IMR-90 (cell line): ENCODE measurements around the gene CDH15.

Experiments used
- BHLHE40 ChIP-seq: fragments of 150-350 bp; IDR thresholded peaks from 2 replicates; pipeline ENCODE4 v1.6.1; 2016; ENCODE audit warnings: mild to moderate bottlenecking, low read depth, low read length
- CTCF ChIP-seq: conservative IDR thresholded peaks from 2 replicates; pipeline ENCODE4 v1.5.1; 2012; ENCODE audit warnings: mild to moderate bottlenecking, low read depth, low read length, improper control_type of control experiment
- ELK1 ChIP-seq: fragments of 150-350 bp; IDR thresholded peaks from 2 replicates; pipeline ENCODE4 v1.6.1; 2016; ENCODE audit warnings: low read depth, mild to moderate bottlenecking, low read length, moderate library complexity, borderline replicate concordance
- MAFK ChIP-seq: IDR thresholded peaks from 2 replicates; pipeline ENCODE4 v1.6.1; 2012; ENCODE audit warnings: low read depth, low read length, improper control_type of control experiment
- RAD21 ChIP-seq: IDR thresholded peaks from 2 replicates; pipeline ENCODE4 v1.6.1; 2012; ENCODE audit warnings: low read length, improper control_type of control experiment
- TF ChIP-seq, protein P1 (sequence below): fragments of 150-350 bp; IDR thresholded peaks from 2 replicates; pipeline ENCODE4 v1.6.1; 2017; ENCODE audit warnings: mild to moderate bottlenecking, antibody characterized with exemption, low read length, low read depth

- TF ChIP-seq BHLHE40 (no peak), CTCF (no peak), ELK1 (no peak), RAD21 (no peak), MAFK (no peak)
- TF ChIP-seq, protein P1, sequence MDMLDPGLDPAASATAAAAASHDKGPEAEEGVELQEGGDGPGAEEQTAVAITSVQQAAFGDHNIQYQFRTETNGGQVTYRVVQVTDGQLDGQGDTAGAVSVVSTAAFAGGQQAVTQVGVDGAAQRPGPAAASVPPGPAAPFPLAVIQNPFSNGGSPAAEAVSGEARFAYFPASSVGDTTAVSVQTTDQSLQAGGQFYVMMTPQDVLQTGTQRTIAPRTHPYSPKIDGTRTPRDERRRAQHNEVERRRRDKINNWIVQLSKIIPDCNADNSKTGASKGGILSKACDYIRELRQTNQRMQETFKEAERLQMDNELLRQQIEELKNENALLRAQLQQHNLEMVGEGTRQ = no peak
Observed at GRCh38 chr16:89146211-89147005, 25.1 kb upstream of the CDH15 start.
